DMS53 treated with DMSO at 0.1 percent for 48 hours (cell line): Measurements from ENCODE around the gene SFMBT2.

Experiments
- DNase-seq: peaks from one replicate; lab custom pipeline; 2025; ENCODE audit not compliant: unreplicated experiment; lab: John Stamatoyannopoulos, UW

SFMBT2 gene

GRCh38 chr10:7365027-7365745 is 45.6 kb downstream of the SFMBT2 start:
- DNase-seq = no peak

GRCh38 chr10:7364474-7364873 is 46.4 kb downstream of the SFMBT2 start:
- no peak for DNase-seq

DNA sequence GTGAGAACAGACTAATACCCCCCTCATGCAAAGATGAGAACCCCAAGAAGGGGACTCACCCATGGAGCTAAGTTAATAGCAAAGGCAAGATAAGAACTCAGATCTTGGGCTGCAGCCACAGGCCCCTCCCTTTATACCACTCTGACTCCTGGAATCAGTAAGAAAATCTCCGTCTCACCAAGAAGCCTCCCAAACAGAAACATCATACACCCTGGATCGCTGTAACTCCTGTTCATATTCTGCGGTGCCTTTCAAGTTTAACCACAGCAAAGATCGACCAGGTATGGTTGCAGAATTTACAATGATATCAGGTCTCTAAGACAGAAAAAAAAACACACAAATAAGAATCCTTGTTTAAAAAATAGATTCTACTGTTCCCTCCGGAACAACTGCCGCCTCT is 47.1 kb downstream of the SFMBT2 start:
- no peak for DNase-seq

DNA sequence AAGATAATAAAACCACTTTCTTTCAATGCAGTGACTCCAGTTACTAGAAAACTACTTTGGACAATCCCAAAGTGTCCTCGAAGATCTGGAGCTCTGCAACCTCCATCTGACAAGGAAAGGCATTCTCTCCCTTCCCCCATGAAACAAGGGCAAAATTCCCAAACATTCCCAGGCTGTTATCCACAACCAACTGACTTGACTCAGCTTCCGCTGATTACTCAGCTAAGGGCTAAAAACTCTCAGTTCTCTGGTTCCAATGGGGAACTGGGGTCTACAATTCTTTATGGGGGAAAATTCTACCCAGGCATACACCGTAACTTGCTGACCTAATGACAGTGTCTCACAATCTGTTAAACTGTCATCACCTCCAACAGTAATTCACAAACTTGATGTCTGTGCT is 48.4 kb downstream of the SFMBT2 start:
- no peak for DNase-seq

DNA sequence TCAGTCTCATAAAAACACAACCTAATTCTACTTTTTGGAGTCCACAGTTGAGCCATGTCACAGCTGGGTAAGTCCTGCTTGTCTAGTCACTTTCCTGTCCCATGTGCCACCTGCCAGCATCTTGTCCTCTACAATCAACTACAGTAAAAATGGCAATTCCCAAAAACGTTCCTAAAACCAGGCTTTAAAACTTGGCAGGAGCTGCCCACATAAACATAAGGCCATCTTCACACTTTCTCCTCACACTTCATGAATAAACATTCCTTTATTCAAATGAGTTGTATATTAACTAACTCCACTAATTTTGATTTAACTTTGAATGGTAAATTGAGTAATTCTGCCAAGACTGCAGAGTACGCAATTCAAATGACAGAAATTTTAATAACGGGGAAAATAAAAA is 49.5 kb downstream of the SFMBT2 start:
- no peak for DNase-seq

DNA sequence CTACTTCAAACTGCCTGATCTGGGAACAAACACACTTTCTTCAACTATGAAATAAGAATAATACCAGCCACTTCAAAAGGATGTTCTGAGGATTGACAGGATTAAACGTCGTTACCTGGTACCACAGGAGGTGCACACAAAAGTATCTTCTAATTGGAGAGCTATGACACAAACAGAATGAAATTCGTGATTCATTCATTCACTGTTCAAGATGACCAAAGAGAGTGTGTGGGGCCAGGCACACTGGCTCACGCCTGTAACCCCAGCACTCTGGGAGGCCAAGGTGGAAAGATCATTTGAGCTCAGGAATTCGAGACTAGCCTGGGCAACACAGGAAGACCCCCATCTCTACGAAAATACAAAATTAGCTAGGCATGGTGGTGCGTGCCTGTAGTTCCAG is 50.9 kb downstream of the SFMBT2 start:
- no peak for DNase-seq

- no peak for DNase-seq
Observed at GRCh38 chr10:7359356-7359755, 51.5 kb downstream of the SFMBT2 start.

- DNase-seq = no peak
Observed at GRCh38 chr10:7357193-7357592, 53.6 kb downstream of the SFMBT2 start.

- DNase-seq = no peak
Observed at GRCh38 chr10:7354330-7355047, 56.3 kb downstream of the SFMBT2 start.

DNA sequence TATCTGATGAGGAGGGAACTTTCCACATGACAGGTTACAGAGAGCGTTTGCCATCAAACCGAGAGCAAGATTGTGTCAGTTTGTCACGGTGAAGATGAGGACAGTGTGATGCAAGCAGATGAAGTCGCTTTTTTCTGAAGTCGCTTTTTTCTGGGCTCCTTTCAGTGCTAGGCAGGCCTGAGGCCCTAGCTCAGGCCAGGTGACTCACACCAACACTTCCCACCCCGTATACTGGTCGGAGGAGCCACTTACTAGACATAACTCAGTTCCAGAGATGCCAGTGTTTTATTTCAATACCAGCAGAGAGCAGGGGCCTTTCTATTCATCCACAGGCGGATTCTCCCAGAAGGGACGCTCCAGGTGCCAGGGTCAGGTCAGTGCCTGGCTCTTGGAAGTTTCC is 58.9 kb downstream of the SFMBT2 start:
- DNase-seq = no peak

DNA sequence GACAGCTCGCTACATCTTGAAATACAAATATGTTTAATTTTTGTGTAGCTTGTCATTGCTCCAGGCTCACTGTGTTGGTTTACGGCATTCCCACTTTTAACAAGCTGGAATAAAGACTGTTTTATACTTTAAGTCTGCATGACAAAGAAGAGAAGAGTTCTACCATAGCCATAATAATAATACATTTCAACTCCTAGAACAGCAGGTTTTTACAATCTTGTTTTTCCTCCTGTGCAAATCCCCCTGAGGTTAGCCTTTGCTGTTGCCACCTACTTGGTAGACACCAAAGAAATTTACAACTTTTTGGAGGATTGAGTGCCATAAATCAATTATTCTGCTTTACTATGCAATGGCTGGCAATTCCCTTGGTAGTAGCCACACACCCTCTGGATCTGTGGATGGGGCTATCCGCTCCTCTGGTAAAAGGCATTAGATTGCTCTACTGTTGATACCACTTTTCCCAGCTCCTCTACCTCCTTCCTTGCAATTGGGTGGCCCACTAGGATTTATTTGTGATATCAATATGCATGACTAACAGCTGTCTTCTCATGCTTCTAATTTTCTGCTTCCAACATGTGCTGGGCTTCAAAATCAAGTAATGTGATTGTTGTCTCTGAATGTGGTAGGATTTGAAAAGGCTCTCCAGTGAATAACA is 60.2 kb downstream of the SFMBT2 start:
- DNase-seq = no peak

DNA sequence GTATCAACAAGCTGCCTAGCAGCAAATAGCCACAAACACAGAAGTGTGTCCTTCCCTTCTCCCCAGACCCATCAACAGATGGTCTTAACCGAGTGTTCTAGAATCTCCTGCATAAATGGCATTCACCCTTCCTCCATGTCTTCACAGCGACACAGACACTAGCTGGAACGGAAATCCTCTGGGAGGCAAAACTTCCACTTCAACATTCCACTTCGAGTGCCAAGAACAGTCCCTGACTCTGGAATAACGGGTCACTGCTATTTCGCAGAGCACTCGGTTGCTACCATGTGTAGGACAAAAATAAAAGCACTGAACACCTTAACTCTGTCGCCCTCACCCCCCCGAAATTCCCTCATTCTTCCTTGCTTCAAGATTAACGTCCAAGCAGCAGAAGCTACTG is 65.1 kb downstream of the SFMBT2 start:
- no peak for DNase-seq

- DNase-seq = no peak
Observed at GRCh38 chr10:7343040-7343439, 67.8 kb downstream of the SFMBT2 start.

- no peak for DNase-seq
Observed at GRCh38 chr10:7340179-7340874, 70.5 kb downstream of the SFMBT2 start.

- no peak for DNase-seq
Observed at GRCh38 chr10:7339510-7339909, 71.3 kb downstream of the SFMBT2 start.

- DNase-seq = no peak
Observed at GRCh38 chr10:7338469-7338868, 72.4 kb downstream of the SFMBT2 start.

DNA sequence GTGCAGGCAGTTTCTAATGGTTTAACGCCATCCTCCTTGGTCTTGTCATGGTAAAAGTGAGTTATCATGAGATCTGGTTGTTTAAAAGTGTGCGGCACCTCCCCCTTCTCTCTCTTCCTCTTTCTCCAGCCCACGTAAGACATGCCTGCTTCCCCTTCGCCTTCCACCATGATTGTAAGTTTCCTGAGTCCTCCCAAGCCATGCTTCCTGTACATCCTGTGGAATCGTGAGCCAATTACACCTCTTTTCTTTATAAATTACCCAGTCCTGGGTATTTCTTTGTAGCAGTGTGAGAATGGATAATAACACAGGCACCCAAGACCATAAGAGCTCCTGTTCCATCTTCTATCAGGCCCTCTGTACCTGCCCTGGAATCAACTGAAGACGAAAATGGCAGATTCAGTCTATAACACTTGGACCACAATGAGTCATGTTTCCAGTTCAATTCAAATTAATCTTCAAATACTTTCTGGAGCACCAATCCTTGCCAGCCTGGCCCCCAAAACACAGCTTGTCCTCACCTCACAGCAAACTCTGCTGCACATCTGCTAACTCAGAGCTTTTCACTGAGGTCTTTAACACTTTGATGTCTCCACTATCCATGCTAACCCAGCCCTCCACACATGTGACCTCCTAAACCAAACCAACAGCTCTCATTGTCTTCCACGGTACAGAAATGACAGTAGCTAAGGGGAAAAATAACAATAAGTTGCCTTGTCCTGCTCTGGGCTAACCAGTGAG is 73.2 kb downstream of the SFMBT2 start:
- DNase-seq = no peak

- no peak for DNase-seq
Observed at GRCh38 chr10:7335977-7336376, 74.9 kb downstream of the SFMBT2 start.

DNA sequence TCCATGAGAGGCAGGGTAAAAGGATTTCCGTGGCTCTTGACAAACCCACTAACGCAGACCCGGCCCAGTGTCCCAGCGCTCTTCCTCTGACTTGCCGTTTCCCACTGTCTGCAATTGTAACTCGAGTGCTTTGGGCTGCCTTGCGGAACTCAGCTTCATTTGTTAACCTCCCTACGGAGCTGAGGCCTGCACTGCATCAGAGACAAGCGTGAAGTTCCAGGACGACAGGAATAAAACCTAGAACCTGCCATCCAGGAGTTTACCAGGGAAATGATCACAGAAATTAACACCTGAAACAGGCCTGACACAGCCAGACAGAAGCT is 76.2 kb downstream of the SFMBT2 start:
- no peak for DNase-seq

- DNase-seq = no peak
Observed at GRCh38 chr10:7333961-7334641, 76.7 kb downstream of the SFMBT2 start.

DNA sequence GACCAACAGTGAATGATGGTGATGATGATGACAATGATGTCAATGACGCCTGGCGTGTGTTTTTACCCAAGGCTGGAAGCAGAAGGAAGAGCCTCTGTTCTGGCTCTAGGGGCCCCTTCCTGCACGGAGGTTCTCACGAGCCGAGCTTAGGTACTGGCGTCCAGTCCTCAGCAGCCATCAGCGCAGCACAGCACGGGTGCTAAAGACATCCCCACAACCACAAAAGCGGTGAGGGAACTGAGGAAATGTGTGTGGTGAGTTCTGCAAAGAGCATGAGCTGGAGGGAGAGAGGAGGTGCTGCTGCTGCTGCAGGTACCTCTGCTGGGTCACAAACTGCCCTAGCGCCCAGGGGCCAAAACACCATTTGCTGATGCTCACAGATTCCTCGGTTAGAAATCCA is 81.6 kb downstream of the SFMBT2 start:
- no peak for DNase-seq
